Metanephros (tissue), 2 donors: ENCODE measurements around the gene TMEM11. TPM values are rescaled to one million over a fixed set of nuclear protein-coding genes. Genes with fewer than 3 reads are reported as not detected.

Experiments
- small RNA-seq: library from RNA; depleted of rRNA; stranded (forward); fragments of <200 nt; gene quantifications from one replicate; pipeline ENCODE3, GENCODE V24; 2014; ENCODE audit warnings: low replicate concordance
- total RNA-seq: library from RNA; depleted of rRNA; stranded (reverse); fragments of >200 nt; gene quantifications from one replicate; pipeline ENCODE4 v1.2.3, GENCODE V29; 2014

TMEM11 gene, protein sequence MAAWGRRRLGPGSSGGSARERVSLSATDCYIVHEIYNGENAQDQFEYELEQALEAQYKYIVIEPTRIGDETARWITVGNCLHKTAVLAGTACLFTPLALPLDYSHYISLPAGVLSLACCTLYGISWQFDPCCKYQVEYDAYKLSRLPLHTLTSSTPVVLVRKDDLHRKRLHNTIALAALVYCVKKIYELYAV
- total RNA-seq: 20.3 TPM

DNA sequence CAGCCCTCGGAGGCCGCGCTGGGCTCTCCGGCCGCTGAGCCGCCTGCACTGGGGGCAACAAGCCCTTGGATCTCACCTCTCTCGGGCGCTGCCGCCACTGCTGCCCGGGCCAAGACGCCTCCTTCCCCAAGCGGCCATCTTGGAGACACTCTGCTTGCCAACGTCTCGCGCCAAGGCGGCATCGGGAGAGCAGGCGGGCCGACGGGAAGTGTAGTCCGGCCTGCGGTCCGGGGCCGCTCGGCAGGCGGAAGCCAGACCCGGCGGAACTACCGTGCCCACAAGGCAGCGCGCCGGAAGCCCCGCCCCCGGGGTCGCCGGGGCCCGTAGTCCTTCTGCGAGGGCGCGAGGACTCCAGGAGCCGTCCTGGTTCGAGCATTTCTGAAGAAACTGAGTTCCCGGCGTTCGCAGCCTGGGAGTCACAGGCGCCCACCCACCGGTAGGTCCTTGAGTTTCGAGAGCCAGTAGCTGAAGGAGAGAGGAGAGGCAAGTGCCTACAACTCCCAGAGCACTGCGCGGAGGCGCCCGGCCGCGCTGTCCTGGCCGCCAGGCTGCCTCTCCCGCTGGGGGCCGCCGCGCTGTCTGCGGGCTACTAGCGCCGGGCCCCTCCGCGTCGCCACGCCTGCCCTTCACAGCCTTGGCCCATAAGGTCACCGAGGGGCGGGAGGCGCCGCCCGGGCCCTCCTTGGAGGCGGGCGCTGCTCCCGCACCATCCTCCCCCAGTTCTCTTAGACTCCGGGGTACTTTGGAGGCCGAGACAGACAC is at the start of gene TMEM11:
Gene TMEM11, minus strand, starts transcription at position 147 of the 762 bp plus-strand sequence. Its CDS starts 9 bp downstream, at position 138.

DNA sequence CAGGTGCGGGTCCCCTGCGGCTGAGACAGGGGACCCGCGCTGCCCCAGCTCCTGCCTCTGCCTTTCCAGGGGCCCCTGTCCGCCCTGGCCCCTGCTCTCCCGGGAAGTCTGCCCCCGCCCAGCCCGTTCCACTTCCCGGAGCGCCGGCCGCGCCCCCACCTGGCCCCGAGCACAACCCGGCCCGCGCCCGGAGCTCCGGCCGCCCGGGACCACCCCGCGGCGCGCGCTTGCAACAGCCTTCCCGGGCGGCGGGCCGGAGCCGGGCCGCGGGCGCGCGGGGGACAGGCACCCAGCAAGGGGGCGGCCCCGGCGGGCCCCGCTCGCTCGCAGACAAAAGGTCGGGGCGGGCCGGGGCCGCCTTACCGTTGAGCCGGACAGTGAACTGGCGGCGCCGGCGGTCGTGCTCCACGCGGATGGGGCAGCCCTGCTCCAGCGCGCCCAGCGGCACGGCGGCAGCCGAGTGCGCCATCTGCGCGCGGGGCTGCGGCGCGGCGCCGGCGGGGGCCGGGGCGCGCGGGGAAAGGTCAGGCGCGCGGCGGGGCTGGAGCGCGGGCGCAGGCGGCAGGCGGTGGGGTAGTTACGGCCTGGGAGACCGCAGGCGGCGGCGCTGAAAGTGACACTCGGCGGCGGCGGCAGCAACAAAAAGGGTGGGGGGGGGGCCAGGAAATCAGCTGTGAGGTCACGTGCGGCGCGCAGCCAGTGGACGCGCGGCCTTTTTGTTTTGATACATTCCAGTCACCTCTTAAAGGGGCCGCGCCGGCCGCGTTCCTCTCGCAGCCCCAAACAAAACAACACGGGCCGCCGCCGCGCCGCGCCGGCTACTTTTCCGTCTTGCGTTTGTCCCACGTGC is 39.1 kb upstream of the TMEM11 start, which contains the start of gene NATD1:
Gene NATD1, minus strand, starts transcription at position 615 of the 850 bp plus-strand sequence. Its CDS starts 146 bp downstream, at position 469.

Small RNAs within 50 kb of the gene (small RNA-seq; reads per million reads assigned to genes)
- gene RN7SL426P: not detected

Other genes with a start within 250 kb of the TMEM11 start
- 260 TPM for gene USP22, start 171.2 kb downstream of the TMEM11 start, total RNA-seq
- 31.9 TPM for gene DHRS7B, start 87.2 kb downstream of the TMEM11 start, total RNA-seq
- gene NATD1, start 39.2 kb upstream of the TMEM11 start, total RNA-seq: 9.8 TPM
- 23.7 TPM for gene MAP2K3, start 70.5 kb upstream of the TMEM11 start, total RNA-seq
- gene KCNJ12, start 162.2 kb upstream of the TMEM11 start, total RNA-seq: 11.3 TPM